ENCODE data around the gene GNG14. TPM values are rescaled to one million over a fixed set of nuclear protein-coding genes. Genes with fewer than 3 reads are reported as not detected.

GNG14 gene
- total and polyA plus RNA-seq, 2 of the 13 experiments (the other 11 are each of a cell fraction or from before 2014, with no cell fraction given), result not detected

DNA sequence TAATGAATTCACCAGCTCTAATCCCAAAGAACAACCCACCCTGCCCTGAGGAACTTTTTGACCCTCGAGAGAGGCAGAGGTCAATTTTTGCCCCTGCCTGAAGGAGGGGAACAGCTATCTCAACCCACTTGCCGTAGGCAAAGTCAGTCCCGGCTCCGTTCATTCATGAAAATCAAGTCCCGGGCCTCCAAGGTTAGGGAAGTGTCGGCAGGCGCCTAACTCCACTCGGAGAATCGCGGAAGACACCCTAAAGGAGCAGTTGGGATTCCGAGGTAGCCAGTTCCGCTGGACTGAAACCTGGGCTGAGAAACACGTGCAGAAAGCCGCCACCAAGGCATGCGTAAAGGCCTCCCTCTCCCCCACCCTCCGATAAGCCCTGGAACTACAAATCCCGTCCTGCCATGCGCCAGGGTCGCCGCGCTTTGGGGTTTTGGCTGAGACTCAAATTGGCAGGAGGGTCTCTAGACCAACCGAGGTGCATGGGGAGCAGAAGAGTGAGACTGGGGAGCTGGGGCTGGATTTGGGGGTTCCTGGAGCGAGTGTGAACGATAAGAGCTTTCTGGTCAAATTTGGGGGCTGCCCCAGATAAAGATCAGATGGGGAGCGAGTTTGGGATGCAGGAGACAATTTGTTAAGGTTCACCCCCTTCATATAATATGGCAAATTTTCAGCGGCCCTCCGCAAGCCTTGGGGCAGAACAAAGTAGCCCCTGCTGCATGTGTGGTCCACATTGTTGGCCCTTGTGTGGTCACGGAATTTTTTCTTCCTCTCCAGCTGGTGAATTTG, 36.0 kb downstream of the GNG14 start, which contains the start of gene TNPO2 (continued):
- TF ChIP-seq, protein P1, sequence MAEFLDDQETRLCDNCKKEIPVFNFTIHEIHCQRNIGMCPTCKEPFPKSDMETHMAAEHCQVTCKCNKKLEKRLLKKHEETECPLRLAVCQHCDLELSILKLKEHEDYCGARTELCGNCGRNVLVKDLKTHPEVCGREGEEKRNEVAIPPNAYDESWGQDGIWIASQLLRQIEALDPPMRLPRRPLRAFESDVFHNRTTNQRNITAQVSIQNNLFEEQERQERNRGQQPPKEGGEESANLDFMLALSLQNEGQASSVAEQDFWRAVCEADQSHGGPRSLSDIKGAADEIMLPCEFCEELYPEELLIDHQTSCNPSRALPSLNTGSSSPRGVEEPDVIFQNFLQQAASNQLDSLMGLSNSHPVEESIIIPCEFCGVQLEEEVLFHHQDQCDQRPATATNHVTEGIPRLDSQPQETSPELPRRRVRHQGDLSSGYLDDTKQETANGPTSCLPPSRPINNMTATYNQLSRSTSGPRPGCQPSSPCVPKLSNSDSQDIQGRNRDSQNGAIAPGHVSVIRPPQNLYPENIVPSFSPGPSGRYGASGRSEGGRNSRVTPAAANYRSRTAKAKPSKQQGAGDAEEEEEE (CRISPR knock-in tag; IDR thresholded peaks at IDR 0.05; ENCODE audit: borderline replicate concordance), result no peak
- TF ChIP-seq PTBP1 (IDR thresholded peaks at IDR 0.05; ENCODE audit: low read depth, low read length, poor library complexity, severe bottlenecking), result no peak
- TF ChIP-seq TEAD2 (CRISPR knock-in tag; IDR thresholded peaks at IDR 0.05), result no peak
- TF ChIP-seq TBX2 (CRISPR knock-in tag; IDR thresholded peaks at IDR 0.05; ENCODE audit: borderline replicate concordance), result no peak; the same call in 1 of the 2 replicates
- TF ChIP-seq YY1 (IDR thresholded peaks at IDR 0.05; ENCODE audit: insufficient read depth, insufficient replicate concordance, low read depth, low read length), result peak; percentile 43
- TF ChIP-seq, protein P2, sequence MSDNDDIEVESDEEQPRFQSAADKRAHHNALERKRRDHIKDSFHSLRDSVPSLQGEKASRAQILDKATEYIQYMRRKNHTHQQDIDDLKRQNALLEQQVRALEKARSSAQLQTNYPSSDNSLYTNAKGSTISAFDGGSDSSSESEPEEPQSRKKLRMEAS (IDR thresholded peaks at IDR 0.05), result peak; percentile 98
- TF ChIP-seq ZNF383 (CRISPR knock-in tag; IDR thresholded peaks at IDR 0.05; ENCODE audit: borderline replicate concordance), result no peak
- TF ChIP-seq RAD21 (CRISPR knock-in tag; IDR thresholded peaks at IDR 0.05), result 0 out of 2 replicates have a peak, but pooled peaks have one; percentile 13
- peak; percentile 89 for TF ChIP-seq SAP130 (CRISPR knock-in tag; IDR thresholded peaks at IDR 0.05; ENCODE audit: low read depth)
- TF ChIP-seq, protein P3, sequence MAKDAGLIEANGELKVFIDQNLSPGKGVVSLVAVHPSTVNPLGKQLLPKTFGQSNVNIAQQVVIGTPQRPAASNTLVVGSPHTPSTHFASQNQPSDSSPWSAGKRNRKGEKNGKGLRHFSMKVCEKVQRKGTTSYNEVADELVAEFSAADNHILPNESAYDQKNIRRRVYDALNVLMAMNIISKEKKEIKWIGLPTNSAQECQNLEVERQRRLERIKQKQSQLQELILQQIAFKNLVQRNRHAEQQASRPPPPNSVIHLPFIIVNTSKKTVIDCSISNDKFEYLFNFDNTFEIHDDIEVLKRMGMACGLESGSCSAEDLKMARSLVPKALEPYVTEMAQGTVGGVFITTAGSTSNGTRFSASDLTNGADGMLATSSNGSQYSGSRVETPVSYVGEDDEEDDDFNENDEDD (CRISPR knock-in tag; IDR thresholded peaks at IDR 0.05; ENCODE audit: borderline replicate concordance), result peak; percentile 88
- no peak for TF ChIP-seq ZNF703 (CRISPR knock-in tag; IDR thresholded peaks at IDR 0.05; ENCODE audit: borderline replicate concordance)
- TF ChIP-seq, protein P4, sequence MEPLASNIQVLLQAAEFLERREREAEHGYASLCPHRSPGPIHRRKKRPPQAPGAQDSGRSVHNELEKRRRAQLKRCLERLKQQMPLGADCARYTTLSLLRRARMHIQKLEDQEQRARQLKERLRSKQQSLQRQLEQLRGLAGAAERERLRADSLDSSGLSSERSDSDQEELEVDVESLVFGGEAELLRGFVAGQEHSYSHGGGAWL (CRISPR knock-in tag; IDR thresholded peaks at IDR 0.05), result peak; percentile 62; the same call in 1 of the 2 replicates
- TF ChIP-seq, protein P5, sequence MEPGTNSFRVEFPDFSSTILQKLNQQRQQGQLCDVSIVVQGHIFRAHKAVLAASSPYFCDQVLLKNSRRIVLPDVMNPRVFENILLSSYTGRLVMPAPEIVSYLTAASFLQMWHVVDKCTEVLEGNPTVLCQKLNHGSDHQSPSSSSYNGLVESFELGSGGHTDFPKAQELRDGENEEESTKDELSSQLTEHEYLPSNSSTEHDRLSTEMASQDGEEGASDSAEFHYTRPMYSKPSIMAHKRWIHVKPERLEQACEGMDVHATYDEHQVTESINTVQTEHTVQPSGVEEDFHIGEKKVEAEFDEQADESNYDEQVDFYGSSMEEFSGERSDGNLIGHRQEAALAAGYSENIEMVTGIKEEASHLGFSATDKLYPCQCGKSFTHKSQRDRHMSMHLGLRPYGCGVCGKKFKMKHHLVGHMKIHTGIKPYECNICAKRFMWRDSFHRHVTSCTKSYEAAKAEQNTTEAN (CRISPR knock-in tag; conservative IDR thresholded peaks at IDR 0.05), result no peak
- TF ChIP-seq, protein P6, sequence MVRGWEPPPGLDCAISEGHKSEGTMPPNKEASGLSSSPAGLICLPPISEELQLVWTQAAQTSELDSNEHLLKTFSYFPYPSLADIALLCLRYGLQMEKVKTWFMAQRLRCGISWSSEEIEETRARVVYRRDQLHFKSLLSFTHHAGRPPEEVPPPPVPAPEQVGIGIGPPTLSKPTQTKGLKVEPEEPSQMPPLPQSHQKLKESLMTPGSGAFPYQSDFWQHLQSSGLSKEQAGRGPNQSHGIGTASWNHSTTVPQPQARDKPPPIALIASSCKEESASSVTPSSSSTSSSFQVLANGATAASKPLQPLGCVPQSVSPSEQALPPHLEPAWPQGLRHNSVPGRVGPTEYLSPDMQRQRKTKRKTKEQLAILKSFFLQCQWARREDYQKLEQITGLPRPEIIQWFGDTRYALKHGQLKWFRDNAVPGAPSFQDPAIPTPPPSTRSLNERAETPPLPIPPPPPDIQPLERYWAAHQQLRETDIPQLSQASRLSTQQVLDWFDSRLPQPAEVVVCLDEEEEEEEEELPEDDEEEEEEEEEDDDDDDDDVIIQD (CRISPR knock-in tag; IDR thresholded peaks at IDR 0.05; ENCODE audit: low read depth), result no peak
- peak; percentile 66; the same call in 1 of the 2 replicates for TF ChIP-seq KDM5B (CRISPR knock-in tag; IDR thresholded peaks at IDR 0.05; ENCODE audit: borderline replicate concordance)
- 0 out of 2 replicates have a peak, but pooled peaks have one; percentile 25 for TF ChIP-seq ZSCAN21 (CRISPR knock-in tag; IDR thresholded peaks at IDR 0.05; ENCODE audit: borderline replicate concordance)
- no peak for TF ChIP-seq ATF7 (IDR thresholded peaks at IDR 0.05)
- TF ChIP-seq ATF7 (CRISPR knock-in tag; IDR thresholded peaks at IDR 0.05), result no peak
- TF ChIP-seq MAZ (IDR thresholded peaks at IDR 0.05; ENCODE audit: borderline replicate concordance, low read depth, low read length), result peak; percentile 68; the same call in 1 of the 2 replicates
- TF ChIP-seq MAZ (CRISPR knock-in tag; IDR thresholded peaks at IDR 0.05; ENCODE audit: low read depth), result peak; percentile 77
- no peak for TF ChIP-seq ZFP41 (CRISPR knock-in tag; IDR thresholded peaks at IDR 0.05; ENCODE audit: borderline replicate concordance)
